Measurements from ENCODE around the gene FAAP24.
A peak's percentile ranks its signal among the peaks of the same experiment; 100 is the strongest.
"Not testable (repeated sequence)": the region's sequence is repeated elsewhere in the genome, so short reads cannot be mapped to it uniquely, and the experiment has no call there.

Gene FAAP24

GRCh38 chr19:32971715-32972540, at the start of gene FAAP24, which contains the start of gene CEP89:
TSS of gene FAAP24 (plus strand) at chr19:32972242. CDS start at chr19:32973197, 955 bp downstream.
TSS of gene CEP89 (minus strand) at chr19:32971958. CDS start at chr19:32971874, 84 bp downstream.
- peak; percentile 99 for DNase-seq

- DNase-seq: no peak
Measured at GRCh38 chr19:32924200-32924599, 47.8 kb upstream of the FAAP24 start.

- no peak for DNase-seq
Measured at GRCh38 chr19:32928806-32929205, 43.2 kb upstream of the FAAP24 start.

GRCh38 chr19:32930567-32930966, 41.5 kb upstream of the FAAP24 start:
- DNase-seq: no peak

- no peak for DNase-seq
Measured at GRCh38 chr19:32933571-32933970, 38.5 kb upstream of the FAAP24 start.

GRCh38 chr19:32935629-32936028, 36.4 kb upstream of the FAAP24 start:
- no peak for DNase-seq

GRCh38 chr19:32936065-32936464, 36.0 kb upstream of the FAAP24 start:
- DNase-seq: no peak

GRCh38 chr19:32941273-32941672, 30.8 kb upstream of the FAAP24 start:
- DNase-seq: not testable (repeated sequence)

- no peak for DNase-seq
Measured at GRCh38 chr19:32945260-32945659, 26.8 kb upstream of the FAAP24 start.

GRCh38 chr19:32966750-32967149, 5.3 kb upstream of the FAAP24 start:
- DNase-seq: no peak

GRCh38 chr19:32969549-32969948, 2.5 kb upstream of the FAAP24 start:
- DNase-seq: no peak

GRCh38 chr19:32971012-32971595, 938 bp upstream of the FAAP24 start:
- DNase-seq: no peak

GRCh38 chr19:32976223-32976805, 4.3 kb downstream of the FAAP24 start:
- peak; percentile 84 for DNase-seq

- DNase-seq: no peak
Measured at GRCh38 chr19:32977280-32977679, 5.2 kb downstream of the FAAP24 start.

- not testable (repeated sequence) for DNase-seq
Measured at GRCh38 chr19:32977813-32978212, 5.8 kb downstream of the FAAP24 start.

- not testable (repeated sequence) for DNase-seq
Measured at GRCh38 chr19:32979807-32980206, 7.8 kb downstream of the FAAP24 start.

GRCh38 chr19:32982488-32982887, 10.4 kb downstream of the FAAP24 start:
- not testable (repeated sequence) for DNase-seq

GRCh38 chr19:32988254-32988653, 16.2 kb downstream of the FAAP24 start:
- DNase-seq: not testable (repeated sequence)

GRCh38 chr19:32988724-32989123, 16.7 kb downstream of the FAAP24 start:
- no peak for DNase-seq

- not testable (repeated sequence) for DNase-seq
Measured at GRCh38 chr19:32995966-32996365, 23.9 kb downstream of the FAAP24 start.

GRCh38 chr19:32997061-32997464, 25.0 kb downstream of the FAAP24 start:
- DNase-seq: not testable (repeated sequence)

- no peak for DNase-seq
Measured at GRCh38 chr19:32997716-32998355, 25.8 kb downstream of the FAAP24 start.

GRCh38 chr19:32998722-32999121, 26.7 kb downstream of the FAAP24 start:
- DNase-seq: no peak
